NCI-H748 (cell line): Measurements from ENCODE around the gene PRRX2.
"Not testable (repeated sequence)": the region's sequence is repeated elsewhere in the genome, so short reads cannot be mapped to it uniquely, and the experiment has no call there.

Experiments
- DNase-seq: peaks from one replicate; lab custom pipeline; 2025; ENCODE audit not compliant: unreplicated experiment; lab: John Stamatoyannopoulos, UW

Gene PRRX2

DNA sequence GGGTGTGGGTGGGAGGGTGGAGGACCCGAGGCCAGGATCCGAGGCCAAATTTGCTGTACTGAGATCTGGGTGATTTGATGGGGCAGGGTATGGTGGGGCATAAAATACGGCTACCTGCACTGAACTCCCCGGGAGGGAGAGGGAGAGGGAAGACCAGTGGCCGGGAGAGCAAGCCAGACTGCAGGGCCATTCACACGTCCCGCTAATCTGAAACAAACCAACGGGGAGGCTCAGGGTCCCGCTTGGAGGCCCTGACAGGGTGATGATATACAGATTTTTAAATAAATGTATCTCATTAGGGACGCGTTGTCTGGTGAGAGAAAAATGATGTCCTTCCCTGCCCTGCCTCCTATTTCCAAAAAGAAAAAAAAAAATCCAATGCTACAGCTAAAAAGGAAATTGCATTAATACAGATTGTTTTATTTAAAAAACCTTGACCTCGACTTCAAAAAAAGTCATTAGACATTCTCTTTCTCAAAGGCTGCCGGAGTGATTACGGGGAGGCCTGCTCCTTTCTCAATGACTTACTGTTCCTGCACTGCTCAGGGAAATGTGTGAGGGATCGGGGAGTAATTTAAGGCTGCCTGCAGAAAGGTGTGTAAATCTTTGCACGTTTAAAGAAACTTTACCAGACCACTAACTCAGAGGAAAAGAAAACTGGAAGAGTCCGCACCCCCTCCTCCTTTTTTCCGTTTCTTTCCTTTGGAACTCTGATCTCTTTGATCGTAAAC is 11.5 kb upstream of the PRRX2 start:
- DNase-seq, result no peak

GRCh38 chr9:129654554-129655040 is 10.8 kb upstream of the PRRX2 start:
- no peak for DNase-seq

- no peak for DNase-seq
These were observed 10.3 kb upstream of the PRRX2 start for GRCh38 chr9:129655154-129655553.

- DNase-seq, result no peak
These were observed 9.8 kb upstream of the PRRX2 start for GRCh38 chr9:129655696-129656095.

DNA sequence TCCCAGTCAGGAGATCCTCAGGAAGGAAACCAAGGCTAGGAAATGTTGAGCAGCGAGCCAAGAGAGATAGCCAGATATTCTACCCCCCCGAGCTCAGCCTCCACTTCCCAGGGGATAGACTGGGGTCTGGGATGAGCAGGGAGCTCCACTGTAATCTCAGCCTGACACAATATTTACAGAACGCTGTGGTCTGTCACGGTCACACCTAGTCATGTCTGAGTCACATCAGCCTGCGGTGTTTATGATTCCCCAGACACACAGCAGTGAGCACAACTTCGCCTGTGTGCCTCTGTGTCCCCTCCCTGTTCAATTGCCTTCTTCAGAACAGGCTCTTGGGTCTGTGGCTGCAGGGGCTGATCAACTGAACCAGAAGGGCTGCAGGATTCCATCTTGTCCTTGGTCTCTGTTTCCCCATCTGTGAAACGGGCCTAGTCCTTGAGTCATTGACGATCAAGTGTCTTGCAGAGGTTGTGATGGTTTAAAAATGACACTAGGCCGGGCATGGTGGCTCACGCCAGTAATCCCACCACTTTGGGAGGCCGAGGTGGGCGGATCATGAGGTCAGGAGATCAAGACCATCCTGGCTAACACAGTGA is 8.6 kb upstream of the PRRX2 start:
- DNase-seq, result no peak

- no peak for DNase-seq
These were observed 4.4 kb upstream of the PRRX2 start for GRCh38 chr9:129661029-129661428.

DNA sequence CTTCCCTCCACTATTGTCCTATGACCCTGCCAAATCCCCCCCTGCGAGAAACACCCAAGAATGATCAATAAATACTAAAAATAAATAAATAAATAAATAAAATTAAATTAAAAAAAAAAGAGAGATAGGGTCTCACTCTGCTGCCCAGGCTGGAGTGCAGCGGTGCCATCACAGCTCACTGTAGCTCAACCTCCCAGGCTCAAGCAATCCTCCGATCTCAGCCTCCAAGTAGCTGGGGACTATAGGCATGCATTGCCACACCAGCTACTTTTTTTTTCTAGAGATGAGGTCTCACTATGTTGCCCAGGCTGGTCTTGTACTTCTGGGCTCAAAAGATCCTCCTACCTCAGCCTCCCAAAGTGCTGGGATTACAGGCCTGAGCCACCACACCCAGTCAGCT is 3.2 kb upstream of the PRRX2 start:
- not testable (repeated sequence) for DNase-seq

DNA sequence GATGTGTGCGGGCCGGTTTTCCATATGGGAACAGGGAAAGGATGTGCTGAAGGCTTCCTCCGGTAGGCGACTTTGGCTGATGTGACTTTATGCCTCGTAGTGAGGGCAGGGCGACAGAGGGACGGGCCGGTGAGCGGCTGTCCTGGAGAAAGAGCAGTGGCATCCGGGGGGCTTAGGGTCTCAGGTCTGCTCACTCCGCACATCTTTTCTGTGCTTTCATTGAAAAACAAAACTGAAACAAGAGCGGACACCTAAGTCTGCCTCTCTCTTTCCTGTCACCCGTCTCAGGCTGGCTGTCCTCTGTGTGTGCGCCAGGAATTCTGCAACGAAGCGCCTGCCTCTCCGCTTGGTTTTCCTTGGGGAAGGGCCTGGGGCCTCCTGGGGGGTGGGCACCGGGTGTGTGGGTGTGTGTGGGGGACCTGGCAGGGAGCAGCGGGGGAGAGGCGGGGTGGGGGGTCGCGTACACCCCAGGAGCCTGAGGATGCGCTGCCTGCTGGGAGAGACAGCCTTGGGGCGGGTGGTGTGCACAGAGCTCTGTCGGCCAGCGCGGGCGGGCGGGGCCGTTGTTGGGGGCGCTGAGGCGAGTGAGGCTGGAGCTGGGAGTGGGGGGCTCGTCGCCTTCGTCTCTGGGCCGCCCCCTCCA is 580 bp upstream of the PRRX2 start:
- DNase-seq, result peak; percentile 40

- DNase-seq, result peak; percentile 46
These were observed 520 bp downstream of the PRRX2 start for GRCh38 chr9:129665814-129666520.

DNA sequence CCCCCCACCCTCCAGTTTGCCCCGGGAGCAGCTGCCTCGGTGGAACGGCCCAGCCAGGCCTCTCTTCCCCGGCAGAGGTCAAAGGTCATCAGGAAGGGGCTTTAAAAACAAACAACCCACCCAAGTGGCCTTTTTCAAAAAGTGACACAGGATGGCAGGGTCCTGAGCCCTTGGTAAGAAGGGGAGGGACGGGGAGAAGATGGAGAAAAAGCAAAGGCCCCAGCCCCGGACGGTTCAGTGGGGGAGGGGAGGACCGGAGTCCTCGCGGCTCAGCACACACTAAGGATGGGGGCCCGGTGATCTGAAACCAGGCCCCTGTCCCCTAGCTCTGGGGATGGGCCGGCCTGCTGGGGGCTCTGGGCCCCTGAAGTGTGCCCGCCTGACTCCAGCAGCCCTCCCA is 1.1 kb downstream of the PRRX2 start:
- no peak for DNase-seq

DNA sequence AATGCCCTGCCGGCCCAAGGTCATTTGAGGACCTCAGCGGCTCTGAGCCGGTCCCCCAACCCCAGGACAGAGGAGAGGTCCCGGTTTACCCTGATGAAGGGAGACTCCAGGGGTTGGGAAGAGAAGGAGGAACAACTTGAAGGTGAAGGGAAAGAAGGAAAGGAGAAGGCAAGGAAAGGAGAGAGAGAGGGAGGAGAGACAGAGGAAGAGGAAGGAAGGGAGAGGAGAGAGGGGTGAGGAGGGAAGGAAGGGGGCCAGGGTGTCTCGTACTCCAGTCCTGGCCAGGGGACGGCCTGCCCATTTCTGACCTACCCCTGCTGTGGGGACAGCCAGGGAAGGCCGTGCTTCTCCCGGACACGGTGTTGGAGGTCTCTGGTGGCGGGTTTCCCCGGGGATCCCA is 1.9 kb downstream of the PRRX2 start:
- DNase-seq, result no peak

DNA sequence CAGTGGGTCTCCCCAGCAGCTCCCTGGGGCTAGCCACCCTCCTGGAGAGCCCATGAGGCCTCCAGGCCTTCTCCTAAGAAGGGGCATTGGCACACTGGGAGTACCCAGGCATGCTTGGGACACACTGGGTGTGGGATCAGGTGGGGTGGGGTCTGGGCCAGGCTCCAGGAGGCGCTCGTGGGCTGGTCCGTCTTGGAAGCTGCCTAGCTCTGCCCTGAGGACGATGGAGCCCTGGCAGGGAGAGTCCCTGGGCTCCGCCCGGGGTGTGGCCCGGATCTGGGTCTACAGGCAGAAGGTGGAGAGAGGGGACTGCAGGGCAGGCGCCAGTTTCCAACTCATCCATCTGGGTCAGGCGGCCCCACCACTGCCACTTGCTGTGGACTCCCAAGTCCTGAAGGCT is 2.4 kb downstream of the PRRX2 start:
- no peak for DNase-seq

GRCh38 chr9:129669141-129669718 is 3.8 kb downstream of the PRRX2 start:
- DNase-seq, result no peak

DNA sequence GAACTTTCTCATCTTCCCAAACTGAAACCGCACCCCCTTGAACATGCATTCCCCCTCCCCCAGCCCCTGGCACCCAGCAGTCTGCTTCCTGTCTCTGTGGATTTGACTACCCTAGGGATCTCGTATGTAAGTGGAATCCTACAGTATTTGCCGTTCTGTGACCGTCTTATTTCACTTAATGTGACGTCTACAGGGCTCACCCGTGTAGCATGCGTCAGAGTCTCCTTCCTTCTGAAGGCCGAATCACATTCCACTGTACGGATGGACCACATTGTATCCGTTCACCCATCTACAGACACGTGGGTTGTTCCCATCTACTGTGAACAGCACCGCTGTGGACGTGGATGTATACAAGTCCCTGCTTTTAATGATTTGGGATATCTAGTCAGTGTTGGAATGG is 4.5 kb downstream of the PRRX2 start:
- no peak for DNase-seq

DNA sequence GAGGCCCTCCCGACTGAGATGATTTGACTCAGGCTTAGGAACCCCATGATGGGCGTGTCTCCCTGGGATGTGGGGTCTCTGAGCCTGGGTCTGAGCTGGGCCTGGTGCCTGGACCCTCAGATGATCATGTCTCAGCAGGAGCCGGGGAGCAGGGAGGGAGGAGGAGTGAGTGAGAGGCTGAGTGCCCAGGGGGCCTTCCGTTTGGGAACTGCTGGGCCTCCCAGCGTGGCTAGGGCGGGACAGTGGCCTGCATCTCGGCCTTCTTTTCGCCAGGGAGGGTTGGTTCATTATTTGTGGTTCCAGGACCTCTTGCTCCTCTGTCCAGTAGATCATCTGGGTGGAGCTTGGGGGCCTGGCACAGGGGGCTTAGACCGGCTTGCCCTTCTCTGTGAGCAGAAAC is 5.6 kb downstream of the PRRX2 start:
- DNase-seq, result no peak

DNA sequence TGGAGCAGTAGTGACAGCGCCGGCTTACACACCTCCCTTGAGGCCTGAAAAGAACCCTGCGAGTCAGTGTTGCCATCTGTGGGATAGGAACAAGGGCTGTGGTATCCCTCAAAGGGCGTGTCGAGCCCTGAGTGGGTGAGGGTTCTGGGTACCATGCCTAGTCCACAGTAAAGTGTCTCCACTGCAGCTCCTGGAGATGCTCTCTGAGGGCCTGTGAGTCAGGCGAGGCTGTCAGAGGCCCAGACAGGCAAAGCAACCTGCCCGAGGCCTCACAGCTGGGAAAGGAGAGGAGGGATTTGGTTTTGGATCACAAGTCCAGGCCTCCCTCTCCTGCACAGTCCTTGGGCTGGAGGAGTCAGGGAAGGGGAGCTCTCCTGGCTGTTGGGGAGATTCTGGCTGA is 6.1 kb downstream of the PRRX2 start:
- no peak for DNase-seq

DNA sequence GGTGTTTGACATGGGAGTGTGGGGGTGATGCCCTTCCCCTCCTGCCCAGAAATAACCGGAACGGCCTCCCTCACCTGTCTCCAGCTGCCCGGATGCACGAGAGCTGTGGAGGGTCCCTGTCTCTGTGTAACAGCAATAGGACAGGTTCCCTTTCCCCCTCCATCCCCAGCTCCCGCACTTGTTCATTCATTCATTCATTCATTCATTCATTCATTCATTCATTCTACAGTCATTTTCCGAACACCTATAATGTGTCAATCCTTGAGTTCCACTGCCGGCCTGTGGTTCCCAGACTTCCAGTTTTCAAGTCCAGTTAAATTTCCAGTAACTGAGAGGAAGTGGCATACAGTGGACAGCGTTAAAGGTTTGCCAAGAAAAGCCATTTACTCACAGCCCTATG is 7.3 kb downstream of the PRRX2 start:
- no peak for DNase-seq

GRCh38 chr9:129673602-129674001 is 8.2 kb downstream of the PRRX2 start:
- DNase-seq, result no peak

DNA sequence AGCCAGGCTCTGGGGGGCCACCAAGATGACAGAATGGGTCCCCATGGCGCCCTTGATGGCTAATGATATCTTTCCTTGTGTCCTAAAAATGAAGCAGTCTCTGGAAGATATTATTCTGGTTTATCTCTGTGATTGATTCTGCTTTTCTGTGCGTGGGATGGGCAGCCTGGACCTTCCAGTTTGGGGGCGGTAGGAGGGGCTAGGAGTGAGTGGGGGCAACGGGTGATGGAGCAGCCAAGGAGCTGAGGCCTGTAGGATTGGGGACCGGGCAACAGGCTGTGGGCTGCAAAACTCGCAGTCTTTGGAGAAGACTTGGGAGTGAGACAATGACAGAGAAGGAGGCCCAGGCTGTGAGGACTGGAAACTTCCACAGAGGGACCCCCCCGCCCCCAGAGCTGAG is 8.8 kb downstream of the PRRX2 start:
- no peak for DNase-seq

GRCh38 chr9:129675620-129676019 is 10.2 kb downstream of the PRRX2 start:
- no peak for DNase-seq

DNA sequence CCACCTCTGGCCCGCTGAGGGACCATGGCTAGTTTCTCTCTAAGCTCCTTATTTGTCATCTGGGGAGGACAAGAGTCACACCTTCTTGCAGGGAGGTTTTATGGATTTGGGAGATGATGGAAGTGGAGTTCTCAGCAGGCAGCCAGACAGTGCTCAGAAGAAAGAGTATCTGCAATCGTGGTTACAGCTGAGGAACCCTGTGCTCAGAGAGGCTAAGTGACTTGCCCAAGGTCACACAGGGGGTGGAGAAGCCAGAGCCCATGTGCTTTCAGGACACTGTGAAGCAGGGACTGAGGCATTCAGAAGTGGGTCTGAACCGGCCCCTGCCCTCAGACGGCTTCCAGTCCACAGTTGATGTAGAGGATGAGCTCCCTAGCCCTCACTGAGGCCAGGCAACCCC is 10.8 kb downstream of the PRRX2 start:
- DNase-seq, result no peak
